Mucosa of descending colon (tissue), 3 donors: ENCODE data around the gene TMEM150A. TPM values are rescaled to one million over a fixed set of nuclear protein-coding genes. Genes with fewer than 3 reads are reported as not detected.
A peak's percentile ranks its signal among the peaks of the same experiment; 100 is the strongest.
"Not testable (repeated sequence)": the region's sequence is repeated elsewhere in the genome, so short reads cannot be mapped to it uniquely, and the experiment has no call there.

Experiments
- ATAC-seq: fragments of 200-7000 bp; cut with Tn5 transposase; one replicate; pipeline ENCODE4 v1.9.1; 2020; ENCODE audit warnings: mild to moderate bottlenecking, moderate library complexity
- DNase-seq, 3 donors: peaks; one replicate each; pipeline ENCODE4 v3.0.0-alpha.2; 2020
- H3K36me3 ChIP-seq: fragments of 200-600 bp; one replicate; pipeline ENCODE4 v1.8.0; 2021; ENCODE audit warnings: low read depth, mild to moderate bottlenecking
- H3K4me1 ChIP-seq: fragments of 200-600 bp; one replicate; pipeline ENCODE4 v1.8.0; 2021; ENCODE audit warnings: low read depth, mild to moderate bottlenecking
- H3K4me3 ChIP-seq: fragments of 200-600 bp; one replicate; pipeline ENCODE4 v1.8.0; 2021; ENCODE audit warnings: mild to moderate bottlenecking
- H3K9me3 ChIP-seq: fragments of 200-600 bp; one replicate; pipeline ENCODE4 v1.8.0; 2021; ENCODE audit warnings: mild to moderate bottlenecking
- intact Hi-C, 2 donors: fragments of 100-400 bp; cut with DNase I in 1 of 2; cut with micrococcal nuclease in 1 of 2; formaldehyde crosslinking; loops; one replicate each; pipeline versions ENCODE4 v1.11.0 to v1.11.1; 2022; cut with DNase I, micrococcal nuclease
- total RNA-seq, 3 donors: library from RNA; stranded (reverse); fragmentation: NEBNext Ultra II Directional in 2 of 3; extraction: Animal tissue kit (Norgen Biotek cat#: 25700) in 2 of 3; gene quantifications; one replicate each; pipeline versions ENCODE4 v1.2.1 to v1.2.4, GENCODE V29; 2021 to 2023
- TF ChIP-seq, protein P1 (sequence below): fragments of 200-600 bp; IDR thresholded peaks from one replicate; pipeline ENCODE4 v1.8.0; 2022; ENCODE audit warnings: antibody characterized with exemption, mild to moderate bottlenecking
- donor health status: DM: no; HTN: no; CAD: no; lungs with moderate emphysema.
- donor health status: DM: no; HTN: no; CAD: no.
- donor health status: DM: no; HTN: yes; CAD: no.

The TMEM150A gene
- total RNA-seq, 3 donors from 2014 or later, result 9.4 to 20.9 (median 10.0) TPM

DNA sequence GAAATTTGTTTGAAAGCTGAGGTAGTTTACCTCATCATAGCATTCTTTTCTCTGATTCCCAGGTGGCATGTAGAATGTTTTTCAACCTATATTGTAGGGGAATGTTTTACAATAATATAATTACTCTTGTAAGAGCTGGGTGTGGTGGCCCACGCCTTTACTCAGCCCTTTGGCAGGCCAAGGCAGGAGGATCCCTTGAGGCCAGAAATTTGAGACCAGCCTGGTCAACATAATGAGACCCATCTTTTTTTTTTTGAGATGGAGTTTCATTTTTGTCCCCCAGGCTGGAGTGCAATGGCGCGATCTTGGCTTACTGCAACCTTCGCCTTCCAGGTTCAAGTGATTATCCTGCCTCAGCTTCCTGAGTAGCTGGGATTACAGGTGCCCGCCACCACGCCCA lies 17.1 kb upstream of the TMEM150A start:
- TF ChIP-seq, protein P1, sequence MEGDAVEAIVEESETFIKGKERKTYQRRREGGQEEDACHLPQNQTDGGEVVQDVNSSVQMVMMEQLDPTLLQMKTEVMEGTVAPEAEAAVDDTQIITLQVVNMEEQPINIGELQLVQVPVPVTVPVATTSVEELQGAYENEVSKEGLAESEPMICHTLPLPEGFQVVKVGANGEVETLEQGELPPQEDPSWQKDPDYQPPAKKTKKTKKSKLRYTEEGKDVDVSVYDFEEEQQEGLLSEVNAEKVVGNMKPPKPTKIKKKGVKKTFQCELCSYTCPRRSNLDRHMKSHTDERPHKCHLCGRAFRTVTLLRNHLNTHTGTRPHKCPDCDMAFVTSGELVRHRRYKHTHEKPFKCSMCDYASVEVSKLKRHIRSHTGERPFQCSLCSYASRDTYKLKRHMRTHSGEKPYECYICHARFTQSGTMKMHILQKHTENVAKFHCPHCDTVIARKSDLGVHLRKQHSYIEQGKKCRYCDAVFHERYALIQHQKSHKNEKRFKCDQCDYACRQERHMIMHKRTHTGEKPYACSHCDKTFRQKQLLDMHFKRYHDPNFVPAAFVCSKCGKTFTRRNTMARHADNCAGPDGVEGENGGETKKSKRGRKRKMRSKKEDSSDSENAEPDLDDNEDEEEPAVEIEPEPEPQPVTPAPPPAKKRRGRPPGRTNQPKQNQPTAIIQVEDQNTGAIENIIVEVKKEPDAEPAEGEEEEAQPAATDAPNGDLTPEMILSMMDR, result no peak

DNA sequence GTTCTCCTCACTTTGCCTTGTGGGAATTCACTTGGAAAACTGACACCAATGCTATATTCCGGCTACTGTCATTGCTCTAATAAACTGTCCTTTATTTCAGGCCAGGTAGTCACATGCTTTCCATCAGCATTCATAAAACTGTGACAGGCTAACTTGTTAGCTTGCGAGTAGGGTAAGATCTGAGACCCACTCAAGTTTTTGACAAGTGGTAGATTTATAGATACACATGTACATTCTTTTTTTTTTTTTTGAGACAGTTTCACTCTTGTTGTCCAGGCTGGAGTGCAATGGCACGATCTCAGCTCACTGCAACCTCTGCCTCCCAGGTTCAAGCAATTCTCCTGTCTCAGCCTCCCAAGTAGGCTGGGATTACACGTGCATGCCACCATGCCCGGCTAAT lies 15.2 kb upstream of the TMEM150A start:
- H3K9me3 ChIP-seq, H3K4me3 ChIP-seq, ATAC-seq, intact Hi-C loops, H3K36me3 ChIP-seq, DNase-seq: not testable (repeated sequence)
- H3K4me1 ChIP-seq, result peaks cover 28% of the 10 kb centered on the region

More for the DNA sequence above, 17.1 kb upstream of the TMEM150A start:
- intact Hi-C loops, result no loop called here
- no peaks in the 10 kb centered on the region for H3K9me3 ChIP-seq
- ATAC-seq, result no peak
- peak in 2 of 3 donors; percentile 38 to 48 for DNase-seq
- no peaks in the 10 kb centered on the region for H3K36me3 ChIP-seq
- no peak overlapping the region for H3K4me3 ChIP-seq
- H3K4me1 ChIP-seq, result peaks cover 28% of the 10 kb centered on the region

DNA sequence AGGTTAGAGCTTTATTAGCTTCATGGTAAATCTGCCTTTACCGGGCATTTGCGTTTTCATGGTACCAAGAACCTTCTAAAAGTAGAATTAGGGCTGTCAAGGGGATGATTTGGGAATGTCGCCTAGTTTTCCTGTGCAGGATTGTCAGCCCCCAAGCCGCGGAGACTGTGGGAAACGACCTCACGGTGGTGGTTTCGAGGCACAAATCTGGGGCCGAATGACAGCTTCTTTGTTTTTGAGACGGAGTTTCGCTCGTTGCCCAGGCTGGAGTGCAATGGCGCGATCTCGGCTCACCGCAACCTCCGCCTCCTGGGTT lies 12.9 kb upstream of the TMEM150A start:
- intact Hi-C loops, result no loop called here
- Histone ChIP-seq H3K4me1 (peaks cover 33% of the 10 kb centered on the region), H3K9me3 (no peaks in the 10 kb centered on the region), H3K36me3 (no peaks in the 10 kb centered on the region), H3K4me3 (no peak overlapping the region)
- no peak for DNase-seq
- TF ChIP-seq, protein P1, result no peak
- ATAC-seq, result no peak

DNA sequence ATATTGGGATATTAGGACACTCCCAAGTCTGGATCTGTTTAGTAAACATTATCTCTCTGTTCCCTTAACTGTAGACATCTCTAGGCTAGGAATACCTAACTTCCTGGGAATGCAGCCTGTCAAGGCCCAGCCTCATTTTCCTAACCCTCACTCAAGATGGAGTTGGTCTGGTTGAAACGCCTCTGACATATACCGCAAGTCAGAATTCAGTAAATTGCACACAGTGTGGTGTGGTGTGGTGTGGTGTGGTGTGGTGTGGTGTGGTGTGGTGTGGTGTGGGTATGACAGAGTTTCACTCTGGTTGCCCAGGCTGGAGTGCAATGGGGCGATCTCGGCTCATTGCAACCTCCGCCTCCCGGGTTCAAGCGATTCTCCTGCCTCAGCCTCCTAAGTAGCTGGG lies 12.3 kb upstream of the TMEM150A start:
- DNase-seq, ATAC-seq, H3K9me3 ChIP-seq, H3K4me3 ChIP-seq, intact Hi-C loops, H3K36me3 ChIP-seq: not testable (repeated sequence)
- peaks cover 29% of the 10 kb centered on the region for H3K4me1 ChIP-seq

DNA sequence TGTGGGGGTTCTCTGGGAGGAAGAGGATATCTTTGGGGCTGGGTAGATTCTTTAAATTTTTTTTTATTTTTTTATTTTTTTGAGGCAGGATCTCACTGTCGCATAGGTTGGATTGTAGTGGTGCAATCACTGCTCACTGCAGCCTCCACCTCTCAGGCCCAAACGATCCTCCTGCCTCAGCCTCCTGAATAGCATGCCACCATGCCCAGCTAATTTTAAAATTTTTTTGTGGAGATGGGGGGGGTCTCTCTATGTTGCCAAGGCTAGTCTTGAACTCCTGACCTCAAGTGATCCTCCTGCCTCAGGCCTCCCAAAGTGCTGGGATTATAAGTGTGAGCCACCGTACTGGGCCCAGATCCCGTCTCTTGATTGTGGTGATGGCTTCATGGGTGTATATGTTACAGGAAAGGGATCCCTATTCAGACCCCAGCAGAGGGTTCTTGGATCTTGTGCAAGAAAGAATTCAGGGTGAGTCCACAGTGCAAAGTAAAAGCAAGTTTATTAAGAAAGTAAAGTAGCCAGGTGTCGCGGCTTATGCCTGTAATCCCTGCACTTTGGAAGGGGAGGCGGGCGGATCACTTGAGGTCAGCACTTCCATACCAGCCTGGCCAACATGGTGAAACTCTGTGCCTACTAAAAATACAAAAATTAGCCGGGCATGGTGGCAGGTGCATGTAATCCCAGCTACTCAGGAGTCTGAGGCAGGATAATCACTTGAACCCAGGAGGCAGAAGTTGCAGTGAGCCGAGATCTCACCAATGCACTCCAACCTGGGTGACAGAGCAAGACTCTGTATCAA lies 11.4 kb upstream of the TMEM150A start:
- DNase-seq (no peak), ATAC-seq (no peak)
- no peak overlapping the region for H3K4me3 ChIP-seq
- intact Hi-C loops, result no loop called here
- H3K36me3 ChIP-seq, result no peaks in the 10 kb centered on the region
- no peaks in the 10 kb centered on the region for H3K9me3 ChIP-seq
- peaks cover 28% of the 10 kb centered on the region for H3K4me1 ChIP-seq
- TF ChIP-seq, protein P1, result no peak

DNA sequence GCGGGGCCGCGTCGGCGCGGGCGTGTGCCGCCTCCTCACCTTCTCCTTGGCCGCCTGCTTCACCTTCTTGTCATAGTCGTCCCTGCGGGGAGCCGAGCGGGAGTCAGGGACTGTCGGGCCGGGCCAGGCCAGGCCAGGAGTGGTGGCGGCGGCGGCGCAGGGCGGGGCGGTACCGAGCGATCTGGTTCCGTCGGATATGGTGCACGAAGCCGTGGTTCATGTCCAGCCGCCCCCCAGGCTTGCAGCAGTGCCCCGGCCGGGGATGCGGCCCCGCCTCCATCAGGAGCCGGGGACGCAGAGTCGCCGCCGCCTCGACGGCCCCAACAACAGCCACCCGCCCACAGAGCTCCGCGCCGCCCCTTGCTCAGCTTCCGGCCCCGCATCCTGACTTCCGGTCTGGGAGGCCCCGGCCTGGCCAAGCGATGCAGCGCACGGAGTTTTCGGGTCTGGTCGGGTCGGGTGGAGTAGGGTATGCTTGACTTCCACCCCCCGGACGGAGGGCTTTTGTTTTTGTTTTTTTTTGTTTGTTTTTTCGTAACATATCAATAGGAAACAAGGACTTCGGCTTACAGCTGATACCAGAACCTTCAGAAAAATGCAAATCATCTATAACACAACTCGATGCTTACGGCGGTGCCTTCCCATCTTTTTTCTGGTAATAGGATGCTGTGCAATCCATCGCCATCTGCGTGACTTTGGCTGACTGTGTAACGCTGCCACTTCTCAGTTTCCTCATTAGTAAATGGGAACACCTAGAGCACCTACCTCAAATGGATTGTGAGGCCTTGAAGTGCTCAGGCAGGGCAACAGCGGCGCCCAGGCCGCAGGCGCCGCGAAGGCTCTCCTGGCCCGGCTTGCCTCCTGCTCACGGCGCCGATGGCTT lies 9.4 kb upstream of the TMEM150A start, which contains the start of gene C2orf68:
C2orf68 (minus strand) TSS at position 362 of the 883 bp plus-strand sequence; CDS start at position 280, 82 bp downstream.
- Histone ChIP-seq H3K9me3 (no peaks in the 10 kb centered on the region), H3K36me3 (no peaks in the 10 kb centered on the region), H3K4me3 (peak within 1 kb of the TSS; percentile 73), H3K4me1 (peaks cover 10% of the 10 kb centered on the region)
- TF ChIP-seq, protein P1, result no peak
- DNase-seq (peak; percentile 93 to 95 (median 94)), ATAC-seq (peak; percentile 90)
- intact Hi-C loops, result no loop called here
